A549 (cell line): ENCODE results near the gene NELFCD. TPM values are rescaled to one million over a fixed set of nuclear protein-coding genes. Genes with fewer than 3 reads are reported as not detected.
A peak's percentile ranks its signal among the peaks of the same experiment; 100 is the strongest.

Experiments used
- ATAC-seq, 2 experiments: fragments of 200-7000 bp in 1 of 2; fragments of >200 bp in 1 of 2; cut with Nextera tagmentation in 1 of 2; cut with Tn5 transposase in 1 of 2; 3 replicates each; pipeline versions ENCODE4 v1.8.0 to v1.9.1; 2018 to 2020; ENCODE audit warnings: mild to moderate bottlenecking in 1 of 2, moderate library complexity in 1 of 2
- CTCF ChIA-PET: fragments of 300-600 bp; sonication (Branson Sonifier 250); formaldehyde crosslinking; extraction: SDS; loops from one replicate; lab custom pipeline; 2021; ENCODE audit warnings: antibody characterized with exemption, inconsistent platforms; lab: Yijun Ruan, JAX
- POLR2A ChIA-PET: fragments of 350-600 bp; formaldehyde crosslinking; extraction: SDS; loops from one replicate; lab custom pipeline; 2021; ENCODE audit warnings: antibody characterized with exemption, inconsistent platforms; lab: Yijun Ruan, JAX
- DNase-seq, 2 experiments: peaks; one replicate each; pipeline versions ENCODE4 v3.0.0 to v3.0.0-alpha.2; 2011 to 2016; ENCODE audit warnings: low read depth in 1 of 2, low spot score in 1 of 2
- FAIRE-seq: peaks from 2 replicates; lab custom pipeline; 2011; peaks lifted over from hg19 to GRCh38; lab: Jason Lieb, UNC
- H3K27ac ChIP-seq, 2 experiments: fragments of >200 bp; sonication (Bioruptor Twin); formaldehyde crosslinking; 3 replicates each; pipeline ENCODE4 v1.5.1; 2016 to 2017
- H3K4me1 ChIP-seq: fragments of >200 bp; sonication (Bioruptor Twin); formaldehyde crosslinking; 3 replicates; pipeline ENCODE4 v1.6.1; 2016
- H3K4me2 ChIP-seq: fragments of >200 bp; sonication (Bioruptor Twin); formaldehyde crosslinking; 3 replicates; pipeline ENCODE4 v1.6.1; 2016
- H3K4me3 ChIP-seq: fragments of >200 bp; sonication (Bioruptor Twin); formaldehyde crosslinking; 3 replicates; pipeline ENCODE4 v1.5.1; 2016
- H3K9me3 ChIP-seq: fragments of >200 bp; sonication (Bioruptor Twin); formaldehyde crosslinking; 3 replicates; pipeline ENCODE4 v1.6.1; 2016
- ATOH8 ChIP-seq: fragments of 250-450 bp; sonication (Bioruptor Pico); IDR thresholded peaks from 2 replicates; pipeline ENCODE4 v1.5.0; 2020; ENCODE audit warnings: low read depth, mild to moderate bottlenecking, moderate library complexity
- BHLHE40 ChIP-seq: IDR thresholded peaks from 2 replicates; pipeline ENCODE4 v1.6.1; 2012; ENCODE audit warnings: low read depth, low read length, inconsistent platforms
- CHD4 ChIP-seq: fragments of 200-600 bp; sonication (generic); IDR thresholded peaks from 2 replicates; pipeline ENCODE4 v1.6.1; 2016; ENCODE audit warnings: antibody characterized with exemption, mild to moderate bottlenecking, borderline replicate concordance
- CTCF ChIP-seq: fragments of >200 bp; sonication (Bioruptor Twin); formaldehyde crosslinking; IDR thresholded peaks from 3 replicates; pipeline ENCODE4 v1.5.1; 2016
- E2F6 ChIP-seq: IDR thresholded peaks from 2 replicates; pipeline ENCODE4 v1.6.1; 2012; ENCODE audit warnings: low read depth, borderline replicate concordance
- EHF ChIP-seq: fragments of 250-450 bp; sonication (Bioruptor Pico); IDR thresholded peaks from 2 replicates; pipeline ENCODE4 v1.5.0; 2020; ENCODE audit warnings: mild to moderate bottlenecking
- EHMT2 ChIP-seq: fragments of 200-600 bp; sonication (generic); IDR thresholded peaks from 2 replicates; pipeline ENCODE4 v1.6.1; 2016; ENCODE audit warnings: antibody characterized with exemption, low read depth, mild to moderate bottlenecking, moderate library complexity
- FOSB ChIP-seq: fragments of 250-450 bp; sonication (Bioruptor Pico); IDR thresholded peaks from 2 replicates; pipeline ENCODE4 v1.5.0; 2020; ENCODE audit warnings: mild to moderate bottlenecking, moderate library complexity
- FOXS1 ChIP-seq: fragments of 250-450 bp; sonication (Bioruptor Pico); IDR thresholded peaks from 2 replicates; pipeline ENCODE4 v1.5.0; 2020; ENCODE audit warnings: mild to moderate bottlenecking, moderate library complexity
- GATA3 ChIP-seq: IDR thresholded peaks from 2 replicates; pipeline ENCODE4 v1.6.1; 2012; ENCODE audit warnings: borderline replicate concordance
- HDAC2 ChIP-seq: fragments of 200-600 bp; sonication (generic); IDR thresholded peaks from 2 replicates; pipeline ENCODE4 v1.6.1; 2016
- HOXA7 ChIP-seq: fragments of 250-450 bp; sonication (Bioruptor Pico); IDR thresholded peaks from 2 replicates; pipeline ENCODE4 v1.5.0; 2020; ENCODE audit warnings: mild to moderate bottlenecking, moderate library complexity
- HOXB13 ChIP-seq: fragments of 250-450 bp; sonication (Bioruptor Pico); IDR thresholded peaks from 2 replicates; pipeline ENCODE4 v1.5.0; 2020; ENCODE audit warnings: low read depth, mild to moderate bottlenecking, moderate library complexity
- JUN ChIP-seq, 2 experiments: fragments of >200 bp; sonication (Bioruptor Twin); formaldehyde crosslinking; IDR thresholded peaks; 2 replicates in 1 of 2; 3 replicates in 1 of 2; pipeline ENCODE4 v1.6.1; 2016 to 2017
- KDM1A ChIP-seq: fragments of 200-600 bp; sonication (generic); IDR thresholded peaks from 2 replicates; pipeline ENCODE4 v1.6.1; 2016; ENCODE audit warnings: low read depth, mild to moderate bottlenecking
- KDM5A ChIP-seq: fragments of 200-600 bp; sonication (generic); IDR thresholded peaks from 2 replicates; pipeline ENCODE4 v1.6.1; 2016; ENCODE audit warnings: antibody characterized with exemption, mild to moderate bottlenecking
- MAFK ChIP-seq: fragments of 450-650 bp; IDR thresholded peaks from 2 replicates; pipeline ENCODE4 v1.6.1; 2014; ENCODE audit not compliant: partially characterized antibody
- NFE2L2 ChIP-seq: fragments of 150-350 bp; conservative IDR thresholded peaks from 2 replicates; pipeline ENCODE4 v1.6.1; 2014; ENCODE audit warnings: low read length
- NR3C1 ChIP-seq: fragments of >200 bp; sonication (Bioruptor Twin); formaldehyde crosslinking; IDR thresholded peaks from 3 replicates; pipeline ENCODE4 v1.6.1; 2017
- POLR2A ChIP-seq: IDR thresholded peaks from 2 replicates; pipeline ENCODE4 v1.6.1; 2012; ENCODE audit warnings: mild to moderate bottlenecking, low read length
- POLR2AphosphoS2 ChIP-seq: conservative IDR thresholded peaks from 2 replicates; pipeline ENCODE4 v1.6.1; 2012; ENCODE audit warnings: low read length, improper control_type of control experiment, inconsistent platforms
- RARB ChIP-seq: fragments of 250-450 bp; sonication (Bioruptor Pico); IDR thresholded peaks from 2 replicates; pipeline ENCODE4 v1.8.0; 2021; ENCODE audit warnings: mild to moderate bottlenecking, moderate library complexity
- RFX5 ChIP-seq: fragments of 450-650 bp; IDR thresholded peaks from 2 replicates; pipeline ENCODE4 v1.7.1; 2014; ENCODE audit warnings: antibody characterized with exemption, mild to moderate bottlenecking, moderate library complexity
- SREBF2 ChIP-seq: fragments of 450-650 bp; IDR thresholded peaks from 2 replicates; pipeline ENCODE4 v1.6.1; 2014; ENCODE audit warnings: mild to moderate bottlenecking, moderate library complexity
- TP53 ChIP-seq: fragments of 250-450 bp; sonication (Bioruptor Pico); IDR thresholded peaks from 2 replicates; pipeline ENCODE4 v1.5.0; 2021; ENCODE audit warnings: mild to moderate bottlenecking, moderate library complexity
- USF2 ChIP-seq: fragments of 450-650 bp; IDR thresholded peaks from 2 replicates; pipeline ENCODE4 v1.6.1; 2014; ENCODE audit warnings: antibody characterized with exemption
- ZNF302 ChIP-seq: fragments of 250-450 bp; sonication (Bioruptor Pico); IDR thresholded peaks from 2 replicates; pipeline ENCODE4 v1.9.0; 2021; ENCODE audit warnings: inconsistent platforms, mild to moderate bottlenecking, moderate library complexity
- ZSCAN20 ChIP-seq: fragments of 250-450 bp; sonication (Bioruptor Pico); IDR thresholded peaks from 2 replicates; pipeline ENCODE4 v1.8.0; 2022; ENCODE audit warnings: mild to moderate bottlenecking, moderate library complexity
- WGBS: methylation state at CpG from one replicate; pipeline ENCODE4 v1.1.6; 2017; ENCODE audit errors: missing lambda C conversion rate; 5-methylcytosine and 5-hydroxymethylcytosine counted together
- polyA plus RNA-seq, 4 experiments: library from polyadenylated mRNA; depleted of rRNA in 3 of 4; stranded (reverse); fragments of >200 nt; fragmentation: RNase III in 1 of 4; extraction: RNeasy Plus Mini Kit Qiagen cat#74134 plus additional on column Dnase treatment in 1 of 4; gene quantifications; 2 replicates in 3 of 4; 3 replicates in 1 of 4; pipeline ENCODE4 v1.2.3, GENCODE V29; 2011 to 2017
- TF ChIP-seq, protein P1 (sequence below): IDR thresholded peaks from 2 replicates; pipeline ENCODE4 v1.6.1; 2012
- TF ChIP-seq, protein P2 (sequence below): fragments of >200 bp; sonication (Bioruptor Twin); formaldehyde crosslinking; IDR thresholded peaks from 2 replicates; pipeline ENCODE4 v1.6.1; 2016
- TF ChIP-seq, protein P3 (sequence below): fragments of >200 bp; sonication (Bioruptor Twin); formaldehyde crosslinking; IDR thresholded peaks from 3 replicates; pipeline ENCODE4 v1.6.1; 2016

Gene NELFCD
- polyA plus RNA-seq, 2 of the 4 experiments (the other 2 are of a cell fraction), result 58.8 to 74.0 TPM

GRCh38 chr20:59033093-59033492 is 52.0 kb downstream of the NELFCD start:
- H3K4me1 ChIP-seq, result peaks cover 36% of the 10 kb centered on the region
- CTCF ChIA-PET, result interaction anchor here (0.6 to 2.6 kb wide), 9 partner anchors 9 to 382 kb away, joined by 3 to 5 read pairs (median 3); partner anchors contain the start of genes STX16 and TUBB1
- ATAC-seq (no peak), FAIRE-seq (no peak), DNase-seq (no peak)
- H3K4me3 ChIP-seq, result peak overlapping the region; percentile 70
- peak overlapping the region; percentile 82 for H3K4me2 ChIP-seq
- TF ChIP-seq GATA3, result no peak
- TF ChIP-seq RARB (CRISPR knock-in tag), result no peak
- no peak for TF ChIP-seq CTCF
- no peak for TF ChIP-seq HOXB13 (CRISPR knock-in tag)
- no peak for TF ChIP-seq JUN (IDR thresholded peaks at IDR 0.05)
- TF ChIP-seq, protein P1, sequence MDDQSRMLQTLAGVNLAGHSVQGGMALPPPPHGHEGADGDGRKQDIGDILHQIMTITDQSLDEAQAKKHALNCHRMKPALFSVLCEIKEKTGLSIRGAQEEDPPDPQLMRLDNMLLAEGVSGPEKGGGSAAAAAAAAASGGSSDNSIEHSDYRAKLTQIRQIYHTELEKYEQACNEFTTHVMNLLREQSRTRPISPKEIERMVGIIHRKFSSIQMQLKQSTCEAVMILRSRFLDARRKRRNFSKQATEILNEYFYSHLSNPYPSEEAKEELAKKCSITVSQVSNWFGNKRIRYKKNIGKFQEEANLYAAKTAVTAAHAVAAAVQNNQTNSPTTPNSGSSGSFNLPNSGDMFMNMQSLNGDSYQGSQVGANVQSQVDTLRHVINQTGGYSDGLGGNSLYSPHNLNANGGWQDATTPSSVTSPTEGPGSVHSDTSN, result no peak
- no peak for TF ChIP-seq POLR2AphosphoS2
- TF ChIP-seq KDM5A, result no peak
- no peak for TF ChIP-seq EHMT2
- TF ChIP-seq BHLHE40, result no peak
- no peak for TF ChIP-seq CHD4
- no peak for TF ChIP-seq NR3C1
- TF ChIP-seq ATOH8 (CRISPR knock-in tag), result no peak
- TF ChIP-seq POLR2A, result no peak
- TF ChIP-seq SREBF2, result no peak
- TF ChIP-seq MAFK, result no peak
- WGBS, result 92% methylated on average over 1 of the region's 1 CpG
- POLR2A ChIA-PET, result interaction anchor here (1.1 to 2.9 kb wide), 5 partner anchors 10 to 51 kb away, joined by 3 to 35 read pairs (median 7); partner anchors contain the start of genes NELFCD and PRELID3B
- no peaks in the 10 kb centered on the region for H3K9me3 ChIP-seq
- peak overlapping the region; percentile 81 to 99 for H3K27ac ChIP-seq

GRCh38 chr20:59033616-59034165 is 52.6 kb downstream of the NELFCD start:
- Histone ChIP-seq H3K9me3 (no peaks in the 10 kb centered on the region), H3K4me1 (peaks cover 30% of the 10 kb centered on the region), H3K4me2 (no peak overlapping the region), H3K27ac (no peak overlapping the region), H3K4me3 (no peak overlapping the region)
- TF ChIP-seq MAFK, result no peak
- no peak for TF ChIP-seq JUN (IDR thresholded peaks at IDR 0.05)
- TF ChIP-seq, protein P2, sequence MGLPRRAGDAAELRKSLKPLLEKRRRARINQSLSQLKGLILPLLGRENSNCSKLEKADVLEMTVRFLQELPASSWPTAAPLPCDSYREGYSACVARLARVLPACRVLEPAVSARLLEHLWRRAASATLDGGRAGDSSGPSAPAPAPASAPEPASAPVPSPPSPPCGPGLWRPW, result no peak
- TF ChIP-seq RFX5, result no peak
- TF ChIP-seq BHLHE40, result no peak
- no peak for TF ChIP-seq HDAC2
- no peak for TF ChIP-seq NR3C1
- TF ChIP-seq FOSB, result no peak
- no peak for TF ChIP-seq NFE2L2
- TF ChIP-seq ATOH8 (CRISPR knock-in tag), result no peak
- no peak for TF ChIP-seq TP53
- no peak for TF ChIP-seq ZSCAN20 (CRISPR knock-in tag)
- TF ChIP-seq, protein P3, sequence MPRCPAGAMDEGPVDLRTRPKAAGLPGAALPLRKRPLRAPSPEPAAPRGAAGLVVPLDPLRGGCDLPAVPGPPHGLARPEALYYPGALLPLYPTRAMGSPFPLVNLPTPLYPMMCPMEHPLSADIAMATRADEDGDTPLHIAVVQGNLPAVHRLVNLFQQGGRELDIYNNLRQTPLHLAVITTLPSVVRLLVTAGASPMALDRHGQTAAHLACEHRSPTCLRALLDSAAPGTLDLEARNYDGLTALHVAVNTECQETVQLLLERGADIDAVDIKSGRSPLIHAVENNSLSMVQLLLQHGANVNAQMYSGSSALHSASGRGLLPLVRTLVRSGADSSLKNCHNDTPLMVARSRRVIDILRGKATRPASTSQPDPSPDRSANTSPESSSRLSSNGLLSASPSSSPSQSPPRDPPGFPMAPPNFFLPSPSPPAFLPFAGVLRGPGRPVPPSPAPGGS, result no peak
- TF ChIP-seq EHF (CRISPR knock-in tag), result no peak
- TF ChIP-seq KDM1A, result no peak
- TF ChIP-seq FOXS1 (CRISPR knock-in tag), result no peak
- TF ChIP-seq ZNF302 (CRISPR knock-in tag), result no peak
- TF ChIP-seq USF2, result no peak
- no peak for TF ChIP-seq E2F6
- TF ChIP-seq HOXA7 (CRISPR knock-in tag), result no peak
- WGBS, result 90% methylated on average over 2 of the region's 2 CpGs
- FAIRE-seq (no peak), DNase-seq (no peak), ATAC-seq (no peak)
- CTCF ChIA-PET, result interaction anchor here (0.6 to 2.6 kb wide), 7 partner anchors 14 to 382 kb away, joined by 3 to 5 read pairs (median 3); partner anchors contain the start of genes STX16 and TUBB1
- POLR2A ChIA-PET, result interaction anchor here (2.8 to 2.9 kb wide), 2 partner anchors 9 to 52 kb away, joined by 34 to 35 read pairs; partner anchors contain the start of genes NELFCD and PRELID3B
